GOT3 (cell line): ENCODE measurements around the gene GLI3.

Source experiments
- DNase-seq: peaks from one replicate; lab custom pipeline; 2025; ENCODE audit warnings: mixed read lengths; lab: John Stamatoyannopoulos, UW

GLI3 gene

GRCh38 chr7:42105554-42106358 lies 131.3 kb downstream of the GLI3 start:
- no peak for DNase-seq

DNA sequence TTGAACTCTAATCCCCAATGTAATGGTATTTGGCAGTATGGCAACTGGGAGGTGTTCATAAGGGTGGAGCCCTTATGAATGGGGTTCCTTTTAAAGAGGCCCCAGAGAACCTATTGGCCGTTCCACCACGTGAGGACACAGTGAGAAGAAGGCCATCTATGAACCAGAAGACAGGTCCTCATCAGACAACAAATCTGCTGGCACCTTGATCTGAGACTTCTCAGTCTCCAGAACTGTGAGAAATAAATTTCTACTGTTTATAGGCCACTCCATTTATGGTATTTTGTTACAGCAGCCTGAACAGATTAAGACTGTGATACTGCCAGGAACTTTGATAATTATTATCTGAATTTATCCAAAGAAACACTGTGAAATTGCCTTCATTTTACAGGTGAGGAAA lies 132.3 kb downstream of the GLI3 start:
- DNase-seq, result no peak

DNA sequence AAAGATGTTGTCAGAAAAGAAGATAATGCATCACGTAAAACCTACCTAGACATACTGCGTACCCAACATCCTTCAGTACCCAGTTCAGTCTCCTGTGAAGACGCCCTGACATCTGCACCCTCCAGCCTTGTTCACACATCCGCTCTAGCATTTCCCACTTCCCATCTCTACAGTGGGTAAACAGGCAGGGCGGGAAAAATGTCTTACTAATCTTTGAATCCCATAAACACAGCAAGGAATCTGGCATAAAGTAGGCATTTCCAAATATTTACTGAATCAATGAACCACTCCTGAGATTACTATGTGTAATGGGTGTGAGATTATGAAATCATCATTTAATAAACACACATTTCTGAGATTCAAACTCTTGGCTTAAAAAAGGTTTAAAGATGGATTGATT lies 132.8 kb downstream of the GLI3 start:
- no peak for DNase-seq

- DNase-seq, result no peak
These were observed 133.6 kb downstream of the GLI3 start for GRCh38 chr7:42103456-42103855.

DNA sequence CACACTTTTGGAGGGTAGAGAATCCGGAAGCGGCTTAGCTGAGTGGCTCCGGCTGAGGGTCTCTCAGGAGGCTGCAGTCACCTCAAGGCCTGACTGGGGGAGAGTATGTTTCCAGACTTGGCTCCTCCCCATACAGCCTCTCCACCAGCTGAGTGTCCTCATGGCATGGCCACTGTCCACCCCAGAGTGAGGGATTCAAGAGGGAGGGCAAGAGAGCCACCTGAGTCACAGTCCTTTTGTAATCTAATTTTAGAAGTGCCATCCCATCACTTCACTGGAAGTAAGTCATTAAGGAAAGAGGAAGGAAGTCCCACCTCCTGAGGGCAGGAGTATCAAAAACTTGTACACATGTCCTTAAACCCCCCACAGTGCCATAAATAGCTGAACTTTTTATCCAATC lies 134.0 kb downstream of the GLI3 start:
- no peak for DNase-seq

GRCh38 chr7:42102301-42102700 lies 134.7 kb downstream of the GLI3 start:
- no peak for DNase-seq

- no peak for DNase-seq
These were observed 136.9 kb downstream of the GLI3 start for GRCh38 chr7:42100156-42100508.

GRCh38 chr7:42099470-42100155 lies 137.4 kb downstream of the GLI3 start:
- DNase-seq, result no peak

- no peak for DNase-seq
These were observed 137.9 kb downstream of the GLI3 start for GRCh38 chr7:42099066-42099465.

GRCh38 chr7:42097752-42098151 lies 139.3 kb downstream of the GLI3 start:
- DNase-seq, result no peak

DNA sequence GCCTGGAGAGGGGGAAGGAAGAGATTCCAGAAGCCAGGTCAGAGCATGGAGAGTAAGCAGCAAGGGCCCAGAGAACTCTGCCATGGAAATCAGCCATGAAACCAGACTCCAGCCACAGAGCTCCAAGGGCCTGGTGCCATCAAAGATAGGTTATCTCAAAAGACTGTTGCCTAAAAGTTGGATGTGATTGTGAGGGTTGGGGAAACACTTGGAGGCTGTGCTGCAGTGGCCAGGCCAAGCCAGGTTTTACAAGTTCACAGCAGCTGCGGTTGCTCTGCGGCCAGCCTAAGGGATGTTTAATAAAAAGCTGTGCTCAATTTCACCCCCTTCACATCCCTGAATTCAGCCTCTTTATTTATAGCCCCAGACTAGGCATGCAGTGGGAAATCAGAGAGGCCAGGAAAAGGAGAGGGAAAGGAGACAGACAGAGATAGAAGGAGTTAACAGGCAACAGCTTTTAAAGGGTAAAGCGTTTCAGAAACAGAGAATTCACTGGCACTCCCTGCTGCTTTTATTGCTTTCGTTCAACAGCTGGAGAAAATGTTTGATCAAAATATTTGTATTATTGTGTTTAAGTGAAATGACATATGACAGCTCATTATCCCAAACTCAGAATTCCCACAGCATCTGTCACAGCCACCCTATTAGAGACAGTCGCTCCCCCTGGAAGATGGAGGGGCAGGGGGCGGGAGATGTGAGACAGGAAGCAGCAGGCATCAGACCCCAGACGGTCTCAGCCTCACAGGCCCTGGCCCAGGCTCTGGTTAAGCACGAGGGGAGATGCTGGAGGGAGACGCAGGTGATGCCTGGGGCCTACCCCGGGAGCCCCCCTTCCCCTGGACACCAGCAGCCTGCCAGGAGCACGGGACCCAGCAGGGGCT lies 140.1 kb downstream of the GLI3 start:
- DNase-seq, result no peak

DNA sequence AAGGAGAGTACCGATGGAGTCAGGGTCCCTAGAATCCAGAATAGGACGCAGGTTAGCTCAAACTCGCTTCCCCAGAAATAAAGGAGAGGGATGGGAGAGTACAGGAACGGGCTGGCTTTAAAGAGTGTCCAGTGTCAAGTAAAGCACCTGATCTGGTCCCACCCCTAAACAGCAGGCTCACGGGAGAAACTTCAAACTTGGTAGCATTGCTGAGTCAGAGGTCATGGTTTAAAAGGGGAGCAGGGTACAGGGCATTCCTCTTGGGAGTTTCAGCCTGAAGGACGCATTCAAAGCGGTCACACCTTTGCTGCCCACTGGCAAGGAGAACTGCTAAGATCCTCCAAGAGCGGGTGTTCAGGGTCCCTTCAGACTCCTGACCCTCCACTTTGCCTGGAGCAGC lies 140.7 kb downstream of the GLI3 start:
- DNase-seq, result no peak

- DNase-seq, result no peak
These were observed 141.2 kb downstream of the GLI3 start for GRCh38 chr7:42095791-42096190.

DNA sequence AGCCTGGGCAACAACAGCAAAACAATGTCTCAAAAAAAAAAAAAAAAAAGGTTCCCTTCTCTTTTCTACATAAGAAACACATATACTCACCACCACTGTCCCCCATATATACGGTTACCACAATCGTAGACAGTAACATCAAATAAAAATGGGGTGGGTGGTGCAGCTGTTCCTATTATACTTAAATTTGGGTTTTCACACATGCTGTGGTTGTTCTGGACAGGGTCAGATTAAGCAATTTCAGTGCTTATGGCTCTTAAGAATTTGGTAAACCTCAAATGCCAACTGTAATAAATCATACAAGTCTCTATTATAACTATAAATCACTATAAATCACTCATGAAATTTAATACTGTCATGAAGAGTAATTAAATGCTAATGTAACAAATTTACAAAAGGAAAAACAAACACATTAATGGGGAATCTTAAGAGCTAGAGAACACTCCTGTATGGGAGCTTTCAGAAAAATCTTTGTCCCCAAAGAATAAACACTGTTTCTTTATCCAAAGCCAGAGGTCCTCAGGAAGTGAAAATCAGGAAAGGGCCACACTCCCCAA lies 143.6 kb downstream of the GLI3 start:
- DNase-seq, result no peak

GRCh38 chr7:42091461-42092291 lies 145.3 kb downstream of the GLI3 start:
- no peak for DNase-seq

DNA sequence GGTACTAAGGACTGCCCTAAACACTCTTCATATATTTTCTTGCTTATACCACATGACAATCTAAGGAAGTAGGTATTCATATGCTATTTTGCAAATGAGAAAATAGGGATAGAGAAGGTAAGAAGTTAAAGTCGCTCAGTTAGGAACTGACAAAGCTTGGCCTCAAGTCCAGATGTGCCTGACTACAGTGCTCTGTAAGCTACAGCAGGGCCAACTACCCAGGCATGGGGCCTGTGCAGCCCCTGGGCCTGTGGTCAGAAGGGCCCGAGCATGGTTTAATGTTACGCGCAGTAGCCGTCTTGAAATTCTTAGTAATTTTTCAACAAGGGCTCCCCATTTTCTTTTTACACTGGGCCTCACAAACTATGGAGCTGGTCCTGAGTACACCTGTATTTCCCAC lies 146.2 kb downstream of the GLI3 start:
- no peak for DNase-seq

DNA sequence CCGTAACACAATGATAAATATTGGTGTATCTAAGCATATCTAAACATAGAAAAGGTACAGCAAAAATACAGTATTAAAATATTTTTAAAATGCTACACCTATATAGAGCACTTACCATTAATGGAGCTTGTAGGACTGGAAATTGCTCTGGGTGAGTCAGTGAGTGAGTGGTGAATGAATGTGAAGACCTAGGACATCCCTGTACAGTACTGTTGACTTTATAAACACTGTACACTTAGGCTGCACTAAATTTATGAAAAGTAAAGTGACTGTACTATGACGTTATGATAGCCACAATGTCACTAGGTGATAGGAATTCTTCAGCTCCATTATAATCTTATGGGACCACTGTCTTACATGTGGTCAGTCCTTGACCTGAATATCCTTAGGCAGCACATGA lies 147.0 kb downstream of the GLI3 start:
- no peak for DNase-seq

GRCh38 chr7:42087616-42088015 lies 149.4 kb downstream of the GLI3 start:
- DNase-seq, result no peak

DNA sequence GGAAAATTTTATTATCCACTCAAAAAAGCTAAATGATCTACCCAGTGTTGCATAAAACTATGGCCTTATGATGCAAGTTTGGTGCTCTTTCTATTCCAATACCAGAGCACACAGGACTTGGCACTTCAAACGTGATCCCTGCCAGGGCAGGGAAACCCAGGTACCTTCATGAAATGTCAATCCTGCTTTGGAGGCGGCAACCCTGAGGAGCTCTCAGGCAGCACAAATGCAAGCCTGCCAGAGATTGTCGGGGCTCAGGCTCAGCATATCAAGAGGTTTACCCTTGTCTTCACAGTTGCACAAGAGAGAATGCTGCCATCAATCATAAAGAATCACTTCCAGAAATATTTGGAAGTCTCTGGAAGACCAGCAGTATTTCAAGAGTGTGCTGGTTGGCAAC lies 151.5 kb downstream of the GLI3 start:
- no peak for DNase-seq

GRCh38 chr7:42084263-42084662 lies 152.7 kb downstream of the GLI3 start:
- no peak for DNase-seq

DNA sequence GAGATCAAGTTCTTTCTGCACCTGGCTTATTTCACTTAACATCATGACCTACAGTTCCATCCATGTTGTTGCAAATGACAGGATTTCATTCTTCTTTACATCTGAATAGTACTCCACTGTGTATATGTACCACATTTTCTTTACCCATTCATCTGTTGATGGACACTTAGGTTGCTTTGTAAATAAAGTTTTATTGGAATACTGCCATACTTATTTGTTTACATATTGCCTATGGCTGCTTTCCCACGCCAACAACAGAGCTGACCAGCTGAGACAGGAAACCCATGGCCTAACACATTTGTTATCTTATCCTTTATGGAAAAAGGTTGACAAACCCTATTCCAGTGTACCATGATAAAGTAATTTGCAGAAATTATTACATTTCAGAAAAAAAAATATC lies 153.7 kb downstream of the GLI3 start:
- no peak for DNase-seq

DNA sequence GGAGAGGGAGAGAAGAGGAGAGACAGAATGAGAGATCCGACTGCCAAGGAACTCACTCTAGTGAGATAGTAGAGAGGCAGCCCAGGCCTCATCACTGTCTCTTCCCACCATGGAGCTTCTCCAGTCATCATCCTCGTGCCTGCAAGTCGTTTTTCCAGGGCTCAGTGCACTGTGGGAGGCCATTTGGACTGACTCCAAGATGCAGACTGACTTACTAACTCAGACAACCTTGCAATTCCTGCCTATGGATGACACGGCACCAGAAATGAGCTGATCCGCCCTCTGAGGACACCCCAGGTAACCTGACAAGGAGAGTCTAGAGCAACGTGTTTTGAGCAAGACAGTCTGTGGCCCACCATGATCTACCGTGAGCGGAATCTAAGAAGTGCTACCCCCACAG lies 154.9 kb downstream of the GLI3 start:
- no peak for DNase-seq
